DOHH2 (cell line): Measurements from ENCODE around the gene IL20.

Experiments used
- CTCF ChIP-seq: fragments of 200-600 bp; sonication (generic); IDR thresholded peaks from one replicate; pipeline ENCODE4 v1.5.1; 2014; ENCODE audit warnings: antibody characterized with exemption, mild to moderate bottlenecking, low read depth, low read length; ENCODE audit not compliant: poor library complexity, severe bottlenecking
- EZH2phosphoT487 ChIP-seq: fragments of 200-600 bp; sonication (generic); IDR thresholded peaks from 2 replicates; pipeline ENCODE4 v1.6.1; 2017; ENCODE audit warnings: borderline replicate concordance, mild to moderate bottlenecking, antibody characterized with exemption, low read length, moderate library complexity, mixed read lengths

- no peak for TF ChIP-seq CTCF
- no peak for TF ChIP-seq EZH2phosphoT487
Measured at GRCh38 chr1:206834217-206834616, 31.2 kb upstream of the IL20 start.
